CD4-positive, alpha-beta T cell treated with Interleukin-21 for 1 hour (primary cell): ENCODE results near the gene RAB7B.
"Not testable (repeated sequence)": the region's sequence is repeated elsewhere in the genome, so short reads cannot be mapped to it uniquely, and the experiment has no call there.

Experiments
- DNase-seq: peaks from one replicate; pipeline ENCODE4 v3.0.0-alpha.2; 2020

RAB7B gene

GRCh38 chr1:206002871-206003801 lies at the start of gene RAB7B:
RAB7B (minus strand) TSS chr1:206003395; CDS start chr1:205994135, 9,260 bp downstream.
- no peak for DNase-seq

GRCh38 chr1:206052231-206052865 lies 49.2 kb upstream of the RAB7B start:
- not testable (repeated sequence) for DNase-seq

GRCh38 chr1:206050655-206051235 lies 47.5 kb upstream of the RAB7B start:
- DNase-seq, result peak; percentile 50

- DNase-seq, result no peak
Observed at GRCh38 chr1:206049919-206050600, 46.9 kb upstream of the RAB7B start.

- DNase-seq, result no peak
Observed at GRCh38 chr1:206049293-206049692, 46.1 kb upstream of the RAB7B start.

- no peak for DNase-seq
Observed at GRCh38 chr1:206048582-206048981, 45.4 kb upstream of the RAB7B start.

DNA sequence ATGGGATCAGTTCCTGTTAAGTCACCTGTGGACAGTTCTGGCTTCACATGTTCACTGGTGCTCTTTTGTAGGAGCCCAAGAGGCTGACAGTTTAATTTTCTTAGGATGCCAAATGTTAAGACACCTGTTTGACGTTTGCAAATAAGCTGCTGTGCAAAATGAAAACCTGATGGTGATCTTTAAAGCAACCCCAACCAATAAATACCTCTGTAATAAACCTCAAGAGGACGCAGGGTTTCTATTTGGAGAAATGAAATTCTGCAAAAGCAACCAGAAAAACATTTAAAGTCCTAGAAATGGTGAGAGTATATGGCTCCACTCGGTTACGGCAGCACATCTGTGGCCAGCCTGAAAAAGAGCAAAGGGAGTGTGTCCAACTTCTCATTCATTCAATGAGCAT lies 44.1 kb upstream of the RAB7B start:
- no peak for DNase-seq

DNA sequence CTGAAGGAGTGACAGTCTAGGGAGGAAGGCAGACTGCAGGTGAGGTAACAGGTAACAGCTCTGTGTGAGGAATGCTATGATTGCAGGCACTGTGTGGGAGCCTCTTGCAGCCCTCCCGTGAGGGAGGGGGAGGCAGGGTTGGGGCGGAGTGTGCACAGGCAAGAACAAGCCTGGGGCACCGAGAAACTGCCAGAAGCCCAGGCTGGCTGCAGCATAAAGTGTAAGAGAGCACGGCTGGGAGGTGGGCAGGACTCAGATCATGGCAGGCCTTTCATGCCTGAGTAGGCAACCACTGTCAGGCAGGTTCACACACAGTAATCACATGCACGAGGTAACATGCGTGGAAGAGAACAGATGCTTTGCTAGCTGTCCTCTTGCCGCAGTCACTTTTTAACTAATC lies 38.4 kb upstream of the RAB7B start:
- no peak for DNase-seq

- DNase-seq, result no peak
Observed at GRCh38 chr1:206040328-206040727, 37.1 kb upstream of the RAB7B start.

DNA sequence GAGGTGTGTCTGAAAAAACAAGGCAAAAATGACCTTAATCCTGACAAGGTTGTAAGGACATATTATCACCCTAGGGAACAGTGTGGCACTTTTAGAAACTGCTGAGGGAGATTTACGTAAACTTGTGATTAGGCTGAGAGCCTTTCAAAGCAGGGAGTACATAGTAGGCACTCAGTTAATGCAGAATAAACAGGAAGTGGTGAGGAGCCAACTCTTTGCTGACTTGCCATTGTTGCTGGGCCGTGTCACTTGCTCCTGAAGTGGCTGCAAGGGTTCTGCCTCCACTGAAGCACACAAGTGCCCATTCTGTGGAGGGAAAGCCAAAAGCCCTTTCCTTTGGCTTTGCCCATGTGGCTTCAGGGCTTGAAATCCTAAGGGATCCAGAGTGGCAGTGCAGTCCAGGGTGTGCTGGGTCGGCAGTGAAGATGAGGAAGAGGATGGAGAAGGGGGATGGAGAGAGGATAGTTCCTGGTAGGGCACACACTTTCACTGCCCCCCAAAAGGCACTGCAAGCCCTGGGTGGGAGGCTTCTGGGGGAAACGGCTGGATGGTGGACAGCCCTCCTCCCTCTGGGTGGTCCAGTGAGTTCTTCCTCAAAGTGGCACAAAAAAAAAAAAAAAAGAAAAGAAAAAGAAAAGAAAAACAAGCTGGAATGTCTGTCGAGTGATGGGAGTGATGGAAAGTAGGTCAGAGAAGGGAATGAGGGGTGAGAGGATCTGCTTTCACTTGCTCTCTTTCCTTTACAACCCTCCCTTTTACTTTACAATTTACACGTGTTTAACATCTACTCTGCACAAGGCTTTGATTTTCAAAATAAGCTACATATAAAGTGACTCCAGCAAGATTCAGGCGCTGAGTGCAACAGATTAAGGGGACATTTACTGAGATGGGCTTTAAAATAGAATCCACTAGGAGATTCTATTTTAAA lies 36.1 kb upstream of the RAB7B start:
- no peak for DNase-seq

DNA sequence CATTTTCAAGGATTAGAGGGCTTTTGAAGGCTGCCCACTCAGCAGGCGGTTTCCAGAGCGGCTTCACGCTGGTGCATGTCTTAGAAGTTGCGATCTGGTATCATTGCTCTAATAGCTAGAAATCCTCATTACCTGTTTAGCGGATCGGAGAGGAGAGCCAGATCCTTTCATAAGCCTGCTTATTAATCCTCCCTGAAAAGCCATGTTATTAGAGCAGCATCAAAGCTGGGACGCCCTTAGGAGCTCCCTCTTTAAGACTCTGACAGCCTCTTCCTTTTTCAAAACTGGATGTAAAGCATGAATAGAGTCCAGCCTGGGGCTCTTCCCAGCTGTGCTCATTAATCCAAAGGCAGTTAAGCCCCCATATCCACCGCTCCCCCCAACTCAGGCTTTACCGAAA lies 34.4 kb upstream of the RAB7B start:
- DNase-seq, result no peak

- DNase-seq, result no peak
Observed at GRCh38 chr1:206036663-206037455, 33.7 kb upstream of the RAB7B start.

DNA sequence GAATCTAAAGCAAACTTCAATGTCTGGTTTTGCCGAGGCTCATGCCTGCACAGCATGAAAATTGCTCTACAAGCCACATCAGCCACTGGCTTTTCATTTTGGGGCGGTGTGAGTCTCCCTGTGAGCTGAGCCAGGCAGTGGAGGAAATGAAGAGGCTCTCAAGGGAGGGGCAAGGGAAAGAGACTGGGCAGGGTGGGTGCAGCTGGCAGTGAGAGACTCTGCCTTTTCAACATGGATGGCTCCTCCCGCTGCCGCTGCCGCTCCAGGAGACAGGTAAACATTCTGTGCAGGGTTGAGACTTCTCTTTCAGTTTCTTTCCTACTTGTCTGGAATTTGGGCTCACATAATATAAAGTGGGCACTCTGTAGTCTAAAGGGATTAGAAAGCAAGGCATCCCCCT lies 31.8 kb upstream of the RAB7B start:
- no peak for DNase-seq

DNA sequence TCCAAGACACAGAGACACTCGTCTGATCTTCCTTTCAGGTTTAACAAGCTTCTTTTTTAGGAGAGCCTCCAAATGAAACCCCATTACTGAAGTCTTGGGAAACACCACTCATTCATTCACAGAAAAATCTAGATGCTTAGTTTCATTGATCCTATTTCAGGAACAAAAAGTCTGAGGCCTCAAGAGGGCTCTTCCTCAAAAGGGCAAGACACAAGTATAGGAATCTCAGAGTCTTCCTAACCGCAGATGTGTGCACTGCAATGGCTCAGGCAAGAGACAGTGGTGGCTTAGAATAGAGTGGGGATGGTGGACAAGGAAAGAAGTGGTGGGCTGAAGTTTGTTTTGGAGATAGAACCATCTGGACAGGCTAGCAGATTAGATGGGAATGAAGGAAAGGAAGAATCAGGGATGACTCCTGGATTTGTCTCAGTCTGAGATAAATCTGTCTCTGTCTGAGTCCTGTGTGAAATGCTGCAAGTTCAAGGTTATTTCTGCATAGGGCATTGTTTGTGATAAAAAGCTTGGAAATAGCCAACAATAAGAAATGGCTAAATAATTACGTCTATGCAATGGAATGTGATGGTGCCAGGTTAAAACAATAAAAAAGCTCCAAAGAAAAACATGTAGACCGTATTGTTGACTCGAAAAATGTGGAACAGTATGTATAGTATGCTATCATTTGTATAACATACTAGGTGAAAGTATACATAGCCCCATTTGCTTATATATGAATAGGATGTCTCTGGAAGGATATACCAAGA lies 29.4 kb upstream of the RAB7B start:
- no peak for DNase-seq

DNA sequence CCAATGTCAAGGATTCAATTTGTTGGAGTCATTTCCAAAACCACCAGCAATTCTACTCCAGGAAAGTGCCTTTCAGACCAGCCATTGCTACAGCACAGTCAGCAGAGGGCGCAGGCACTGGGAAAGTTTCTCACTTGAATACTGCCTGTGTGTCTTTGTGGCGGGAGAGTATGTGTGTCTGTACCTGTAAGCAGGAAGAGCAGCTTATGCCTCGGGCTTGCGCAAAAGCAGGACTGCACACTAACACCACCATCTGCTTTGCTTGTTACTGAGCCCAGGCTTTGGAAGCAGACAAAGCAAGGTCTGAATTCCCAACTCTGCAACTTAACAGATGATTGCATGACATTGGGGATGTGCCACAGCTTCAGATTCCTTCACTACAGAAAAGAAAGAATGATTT lies 27.5 kb upstream of the RAB7B start:
- peak; percentile 64 for DNase-seq

- DNase-seq, result no peak
Observed at GRCh38 chr1:206030191-206030590, 27.0 kb upstream of the RAB7B start.

DNA sequence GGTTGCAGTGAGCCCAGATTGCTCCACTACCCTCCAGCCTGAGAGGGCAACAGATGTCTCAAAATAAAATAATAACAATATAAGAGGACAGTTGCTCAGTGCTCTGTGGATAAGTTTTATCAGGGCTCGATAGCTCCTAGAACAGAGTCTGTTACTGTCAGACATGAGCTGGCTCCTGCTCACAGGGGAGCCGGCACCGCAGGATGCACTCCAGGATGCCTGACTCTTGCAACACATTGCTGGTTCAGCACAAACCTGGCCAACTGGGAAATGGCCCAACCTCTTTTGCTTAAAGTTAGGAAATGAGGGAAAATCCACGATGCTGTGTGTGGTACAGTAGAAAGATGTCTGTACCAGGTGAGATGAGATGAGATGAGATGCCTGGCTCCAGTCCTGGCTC lies 26.3 kb upstream of the RAB7B start:
- no peak for DNase-seq

- DNase-seq, result no peak
Observed at GRCh38 chr1:206025283-206025820, 22.2 kb upstream of the RAB7B start.

DNA sequence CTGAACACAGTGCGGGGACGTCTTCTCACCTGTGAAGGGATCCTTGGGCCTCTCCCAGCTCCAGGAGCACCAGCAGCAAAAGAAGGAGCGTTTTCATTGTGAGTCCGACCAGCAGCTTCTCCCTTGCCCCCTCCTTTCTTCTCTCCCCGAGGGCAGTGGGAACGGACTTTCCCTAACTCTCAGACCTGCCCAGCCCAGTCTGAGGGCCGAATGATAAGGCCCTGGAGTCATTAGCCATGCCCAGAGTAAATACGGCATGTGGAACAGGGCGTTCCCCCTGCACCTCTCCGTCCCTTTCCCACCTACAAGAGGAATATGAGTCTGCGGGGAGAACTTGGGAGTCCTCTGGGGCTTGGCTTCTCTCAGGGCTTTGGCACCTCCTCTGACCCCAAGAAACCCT lies 20.5 kb upstream of the RAB7B start, which contains the start of gene CTSE:
CTSE (minus strand) TSS at position 201 of the 400 bp plus-strand sequence; CDS start at position 97, 104 bp downstream.
- no peak for DNase-seq

DNA sequence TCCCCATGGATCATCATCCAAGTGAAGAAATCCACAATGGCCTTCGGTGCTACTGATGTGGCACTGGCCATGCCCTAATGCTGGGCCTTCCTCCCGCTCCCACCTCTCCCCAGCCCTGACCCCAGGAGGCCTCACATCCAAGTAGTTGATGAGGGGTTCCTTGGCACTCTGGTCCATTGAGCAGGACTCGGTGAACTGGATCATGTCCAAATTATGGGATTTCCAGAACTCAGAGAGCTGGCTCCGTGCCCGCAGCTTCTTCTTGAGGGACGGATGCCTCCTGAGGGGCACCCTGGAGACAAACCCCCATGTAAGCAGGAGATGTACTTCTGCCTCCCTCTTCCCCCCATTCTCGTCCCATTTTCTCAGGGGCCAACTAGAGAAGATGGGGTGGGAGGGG lies 19.6 kb upstream of the RAB7B start:
- no peak for DNase-seq
